Neural cell (in vitro differentiated cells): ENCODE data around the gene FHAD1. TPM values are rescaled to one million over a fixed set of nuclear protein-coding genes. Genes with fewer than 3 reads are reported as not detected.

Source experiments
- H2AFZ ChIP-seq: fragments of 200-600, 300-800 bp; sonication (generic), shearing (Covaris generic); 2 replicates; pipeline ENCODE4 v1.6.0; 2014; ENCODE audit warnings: low read depth, mild to moderate bottlenecking, antibody characterized with exemption, low read length, moderate library complexity
- H3F3A ChIP-seq: fragments of 200-600 bp; shearing (Covaris generic); 2 replicates; pipeline ENCODE4 v1.6.1; 2016; ENCODE audit warnings: mild to moderate bottlenecking, moderate library complexity, mixed read lengths, antibody characterized with exemption, low read length; ENCODE audit not compliant: insufficient read depth, poor library complexity, severe bottlenecking
- H3K27ac ChIP-seq: fragments of 200-600, 300-800 bp; sonication (generic), shearing (Covaris generic); 2 replicates; pipeline ENCODE4 v1.5.1; 2014; ENCODE audit warnings: mild to moderate bottlenecking, low read length, moderate library complexity
- H3K27me3 ChIP-seq: fragments of 300-800, 200-600 bp; sonication (generic), shearing (Covaris generic); 2 replicates; pipeline ENCODE4 v1.6.0; 2014; ENCODE audit warnings: mild to moderate bottlenecking, low read depth, low read length, moderate library complexity; ENCODE audit not compliant: insufficient read depth
- H3K36me3 ChIP-seq: fragments of 300-800, 200-600 bp; sonication (generic), shearing (Covaris generic); 2 replicates; pipeline ENCODE4 v1.5.1; 2014; ENCODE audit warnings: mild to moderate bottlenecking, antibody characterized with exemption, low read length, moderate library complexity; ENCODE audit not compliant: insufficient read depth
- H3K4me2 ChIP-seq: fragments of 300-800, 200-600 bp; sonication (generic), shearing (Covaris generic); 2 replicates; pipeline ENCODE4 v1.6.0; 2014; ENCODE audit warnings: mild to moderate bottlenecking, low read length
- H3K4me3 ChIP-seq: fragments of 300-800, 200-600 bp; sonication (generic), shearing (Covaris generic); 2 replicates; pipeline ENCODE4 v1.5.1; 2014; ENCODE audit warnings: mild to moderate bottlenecking, low read length, moderate library complexity
- H3K79me2 ChIP-seq: fragments of 200-600 bp; shearing (Covaris generic); replicated peaks from 2 replicates; pipeline ENCODE4 v1.6.0; 2014; ENCODE audit warnings: mild to moderate bottlenecking, low read length, moderate library complexity; ENCODE audit not compliant: insufficient read depth
- H3K9ac ChIP-seq: fragments of 300-800, 200-600 bp; sonication (generic), shearing (Covaris generic); 2 replicates; pipeline ENCODE4 v1.6.1; 2016; ENCODE audit warnings: mild to moderate bottlenecking, low read length, mixed read lengths
- H3K9me2 ChIP-seq: fragments of 200-600 bp; shearing (Covaris generic); 2 replicates; pipeline ENCODE4 v1.6.1; 2016; ENCODE audit warnings: mild to moderate bottlenecking, low read length, mixed read lengths; ENCODE audit not compliant: insufficient read depth
- H3K9me3 ChIP-seq: fragments of 200-600, 300-800 bp; sonication (generic), shearing (Covaris generic); 2 replicates; pipeline ENCODE4 v1.6.1; 2016; ENCODE audit warnings: mild to moderate bottlenecking, mixed run types, low read length, moderate library complexity, mixed read lengths
- H4K20me1 ChIP-seq: fragments of 200-600 bp; shearing (Covaris generic); 2 replicates; pipeline ENCODE4 v1.6.1; 2016; ENCODE audit warnings: mild to moderate bottlenecking, mixed run types; ENCODE audit not compliant: insufficient read depth
- EP300 ChIP-seq: fragments of 450-650 bp; conservative IDR thresholded peaks from 2 replicates; pipeline ENCODE4 v1.6.1; 2014; ENCODE audit warnings: antibody characterized with exemption, mild to moderate bottlenecking, moderate library complexity; ENCODE audit not compliant: poor library complexity, severe bottlenecking
- EZH2 ChIP-seq: fragments of 200-600, 300-800 bp; shearing (Covaris generic), sonication (generic); IDR thresholded peaks from 2 replicates; pipeline ENCODE4 v1.6.1; 2014; ENCODE audit warnings: antibody characterized with exemption, low read length, borderline replicate concordance, mild to moderate bottlenecking; ENCODE audit not compliant: insufficient read depth, poor library complexity, severe bottlenecking
- MXI1 ChIP-seq: fragments of 450-650 bp; conservative IDR thresholded peaks from 2 replicates; pipeline ENCODE4 v1.6.1; 2014; ENCODE audit warnings: antibody characterized with exemption, mild to moderate bottlenecking; ENCODE audit not compliant: poor library complexity, severe bottlenecking
- POLR2AphosphoS5 ChIP-seq: IDR thresholded peaks from 2 replicates; pipeline ENCODE4 v1.6.1; 2012
- RAD21 ChIP-seq: fragments of 450-650 bp; conservative IDR thresholded peaks from 2 replicates; pipeline ENCODE4 v1.6.1; 2014; ENCODE audit warnings: antibody characterized with exemption, mild to moderate bottlenecking, moderate library complexity
- SMC3 ChIP-seq: fragments of 450-650 bp; conservative IDR thresholded peaks from 2 replicates; pipeline ENCODE4 v1.6.1; 2014; ENCODE audit warnings: antibody characterized with exemption, mild to moderate bottlenecking, moderate library complexity; ENCODE audit not compliant: poor library complexity
- TAF1 ChIP-seq: IDR thresholded peaks from 2 replicates; pipeline ENCODE4 v1.6.1; 2012; ENCODE audit warnings: low read depth
- polyA plus RNA-seq: library from polyadenylated mRNA; depleted of rRNA; stranded (reverse); fragments of >200 nt; gene quantifications from 2 replicates; pipeline ENCODE4 v1.2.3, GENCODE V29; 2014
- TF ChIP-seq, protein P1 (sequence below): IDR thresholded peaks from 2 replicates; pipeline ENCODE4 v1.6.1; 2012; ENCODE audit warnings: borderline replicate concordance
- TF ChIP-seq, protein P2 (sequence below): fragments of 450-650 bp; IDR thresholded peaks from 2 replicates; pipeline ENCODE4 v1.5.1; 2014; ENCODE audit warnings: antibody characterized with exemption, mild to moderate bottlenecking, moderate library complexity; ENCODE audit not compliant: poor library complexity, severe bottlenecking

Gene FHAD1
- polyA plus RNA-seq, 1 donor from 2014 or later: 0.46 TPM

DNA sequence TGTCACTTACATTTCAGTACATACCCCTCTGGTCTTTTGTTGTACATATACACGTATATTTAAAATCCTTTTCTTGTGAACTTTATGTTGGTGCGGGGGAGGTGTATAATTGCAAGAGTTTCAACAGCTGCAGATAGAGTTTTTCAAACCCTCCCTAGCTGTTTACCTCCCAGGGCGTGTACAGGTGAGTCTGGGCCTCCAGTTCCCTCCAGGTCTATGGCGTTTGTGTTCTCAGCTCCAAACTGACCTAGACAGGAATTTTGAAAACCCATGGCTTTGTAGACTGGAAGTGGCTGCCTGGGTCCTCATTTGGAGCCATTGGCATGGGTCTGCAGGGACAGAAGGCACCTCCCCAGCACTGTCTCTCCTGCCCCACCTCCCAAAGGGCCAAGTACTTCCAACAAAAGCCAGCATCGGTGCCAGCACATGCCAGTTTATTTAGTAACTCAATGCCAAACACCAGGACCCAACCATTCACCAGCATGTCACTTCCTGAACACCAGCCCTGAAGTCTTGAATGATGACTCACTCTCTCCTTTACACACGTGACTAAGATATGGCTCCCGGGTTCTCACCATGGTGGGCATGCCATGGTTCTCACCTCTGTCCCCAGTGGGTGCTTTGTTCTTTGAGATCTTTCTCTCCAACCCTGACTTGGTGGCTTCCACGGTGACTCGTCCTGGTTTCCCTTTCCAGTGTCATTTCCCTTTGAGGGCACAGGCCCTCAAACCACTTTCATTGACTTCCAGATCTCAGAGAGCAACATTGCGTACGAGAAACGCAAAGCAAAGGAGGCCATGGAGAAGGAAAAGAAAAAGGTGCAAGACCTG, 105.3 kb downstream of the FHAD1 start:
- TF ChIP-seq SMC3 (no peak), EP300 (no peak), RAD21 (no peak), TAF1 (no peak), POLR2AphosphoS5 (no peak), MXI1 (no peak), EZH2 (no peak)
- TF ChIP-seq, protein P1, sequence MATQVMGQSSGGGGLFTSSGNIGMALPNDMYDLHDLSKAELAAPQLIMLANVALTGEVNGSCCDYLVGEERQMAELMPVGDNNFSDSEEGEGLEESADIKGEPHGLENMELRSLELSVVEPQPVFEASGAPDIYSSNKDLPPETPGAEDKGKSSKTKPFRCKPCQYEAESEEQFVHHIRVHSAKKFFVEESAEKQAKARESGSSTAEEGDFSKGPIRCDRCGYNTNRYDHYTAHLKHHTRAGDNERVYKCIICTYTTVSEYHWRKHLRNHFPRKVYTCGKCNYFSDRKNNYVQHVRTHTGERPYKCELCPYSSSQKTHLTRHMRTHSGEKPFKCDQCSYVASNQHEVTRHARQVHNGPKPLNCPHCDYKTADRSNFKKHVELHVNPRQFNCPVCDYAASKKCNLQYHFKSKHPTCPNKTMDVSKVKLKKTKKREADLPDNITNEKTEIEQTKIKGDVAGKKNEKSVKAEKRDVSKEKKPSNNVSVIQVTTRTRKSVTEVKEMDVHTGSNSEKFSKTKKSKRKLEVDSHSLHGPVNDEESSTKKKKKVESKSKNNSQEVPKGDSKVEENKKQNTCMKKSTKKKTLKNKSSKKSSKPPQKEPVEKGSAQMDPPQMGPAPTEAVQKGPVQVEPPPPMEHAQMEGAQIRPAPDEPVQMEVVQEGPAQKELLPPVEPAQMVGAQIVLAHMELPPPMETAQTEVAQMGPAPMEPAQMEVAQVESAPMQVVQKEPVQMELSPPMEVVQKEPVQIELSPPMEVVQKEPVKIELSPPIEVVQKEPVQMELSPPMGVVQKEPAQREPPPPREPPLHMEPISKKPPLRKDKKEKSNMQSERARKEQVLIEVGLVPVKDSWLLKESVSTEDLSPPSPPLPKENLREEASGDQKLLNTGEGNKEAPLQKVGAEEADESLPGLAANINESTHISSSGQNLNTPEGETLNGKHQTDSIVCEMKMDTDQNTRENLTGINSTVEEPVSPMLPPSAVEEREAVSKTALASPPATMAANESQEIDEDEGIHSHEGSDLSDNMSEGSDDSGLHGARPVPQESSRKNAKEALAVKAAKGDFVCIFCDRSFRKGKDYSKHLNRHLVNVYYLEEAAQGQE: no peak
- TF ChIP-seq, protein P2, sequence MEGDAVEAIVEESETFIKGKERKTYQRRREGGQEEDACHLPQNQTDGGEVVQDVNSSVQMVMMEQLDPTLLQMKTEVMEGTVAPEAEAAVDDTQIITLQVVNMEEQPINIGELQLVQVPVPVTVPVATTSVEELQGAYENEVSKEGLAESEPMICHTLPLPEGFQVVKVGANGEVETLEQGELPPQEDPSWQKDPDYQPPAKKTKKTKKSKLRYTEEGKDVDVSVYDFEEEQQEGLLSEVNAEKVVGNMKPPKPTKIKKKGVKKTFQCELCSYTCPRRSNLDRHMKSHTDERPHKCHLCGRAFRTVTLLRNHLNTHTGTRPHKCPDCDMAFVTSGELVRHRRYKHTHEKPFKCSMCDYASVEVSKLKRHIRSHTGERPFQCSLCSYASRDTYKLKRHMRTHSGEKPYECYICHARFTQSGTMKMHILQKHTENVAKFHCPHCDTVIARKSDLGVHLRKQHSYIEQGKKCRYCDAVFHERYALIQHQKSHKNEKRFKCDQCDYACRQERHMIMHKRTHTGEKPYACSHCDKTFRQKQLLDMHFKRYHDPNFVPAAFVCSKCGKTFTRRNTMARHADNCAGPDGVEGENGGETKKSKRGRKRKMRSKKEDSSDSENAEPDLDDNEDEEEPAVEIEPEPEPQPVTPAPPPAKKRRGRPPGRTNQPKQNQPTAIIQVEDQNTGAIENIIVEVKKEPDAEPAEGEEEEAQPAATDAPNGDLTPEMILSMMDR: no peak
- H2AFZ ChIP-seq: no peak overlapping the region
- no peaks in the 10 kb centered on the region for H3K9me3 ChIP-seq
- no peak overlapping the region for H3K9ac ChIP-seq
- H4K20me1 ChIP-seq: no peaks in the 10 kb centered on the region
- H3K27me3 ChIP-seq: no peaks in the 10 kb centered on the region
- H3K27ac ChIP-seq: no peak overlapping the region
- no peaks in the 10 kb centered on the region for H3K36me3 ChIP-seq
- H3K4me2 ChIP-seq: no peak overlapping the region
- H3K4me3 ChIP-seq: no peak overlapping the region
- H3F3A ChIP-seq: no peaks in the 10 kb centered on the region
- no peaks in the 10 kb centered on the region for H3K9me2 ChIP-seq
- H3K79me2 ChIP-seq: no peaks in the 10 kb centered on the region

DNA sequence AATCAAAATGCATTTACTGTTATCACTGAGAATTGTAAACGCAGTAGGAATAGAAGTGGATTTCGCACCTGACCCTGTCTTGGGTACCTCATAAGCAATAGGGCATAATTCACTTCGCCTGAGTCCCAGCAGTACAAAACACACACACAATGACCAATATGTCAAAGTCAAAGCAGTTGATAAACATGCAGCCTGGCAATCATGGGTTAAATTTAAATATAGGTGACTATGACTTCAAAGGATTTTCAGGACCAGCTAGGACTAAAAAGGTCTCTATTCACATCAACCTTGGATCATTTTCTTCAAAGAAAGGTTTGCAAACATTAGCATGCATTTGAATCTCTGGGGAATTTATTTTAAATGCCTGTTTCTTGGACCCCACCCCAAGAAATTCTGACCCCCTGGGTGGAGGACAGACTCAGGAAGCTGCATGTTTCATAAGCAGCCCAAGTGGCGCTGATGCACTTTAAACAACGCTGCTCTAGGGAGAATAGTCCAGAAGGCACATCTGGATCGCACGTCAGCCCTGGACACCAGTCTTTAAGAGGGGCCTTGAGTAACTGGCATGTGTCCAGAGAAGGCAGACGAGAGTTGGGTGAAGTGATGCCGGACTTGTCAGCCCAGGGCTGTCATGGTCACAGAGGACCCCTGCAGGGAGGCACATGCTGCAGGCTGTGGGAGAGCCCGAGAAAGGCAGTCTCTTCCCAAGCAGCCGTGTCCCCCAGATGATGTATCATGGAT, 107.0 kb downstream of the FHAD1 start:
- no peak for TF ChIP-seq POLR2AphosphoS5
- TF ChIP-seq, protein P2: no peak
- no peak for TF ChIP-seq SMC3
- no peak for TF ChIP-seq EZH2
- no peak for TF ChIP-seq MXI1
- TF ChIP-seq EP300: no peak
- TF ChIP-seq, protein P1: no peak
- no peak for TF ChIP-seq RAD21
- no peak for TF ChIP-seq TAF1

More for the DNA sequence above, 107.0 kb downstream of the FHAD1 start:
- Histone ChIP-seq H3K27ac (no peak overlapping the region), H3K27me3 (no peaks in the 10 kb centered on the region), H3F3A (no peaks in the 10 kb centered on the region), H3K79me2 (no peaks in the 10 kb centered on the region), H3K4me3 (no peak overlapping the region), H3K9me3 (no peaks in the 10 kb centered on the region), H3K4me2 (no peak overlapping the region), H2AFZ (no peak overlapping the region), H3K9ac (no peak overlapping the region), H3K9me2 (no peaks in the 10 kb centered on the region), H4K20me1 (no peaks in the 10 kb centered on the region), H3K36me3 (no peaks in the 10 kb centered on the region)
